ENCODE data around the gene TSC22D1.

The TSC22D1 gene

GRCh38 chr13:44404261-44405132 lies 171.6 kb downstream of the TSC22D1 start:
- no peak for TF ChIP-seq CTCF (IDR thresholded peaks at IDR 0.05)

- TF ChIP-seq CTCF (IDR thresholded peaks at IDR 0.05), result no peak
Measured at GRCh38 chr13:44403461-44404056, 172.6 kb downstream of the TSC22D1 start.

GRCh38 chr13:44402899-44403445 lies 173.2 kb downstream of the TSC22D1 start:
- TF ChIP-seq CTCF (IDR thresholded peaks at IDR 0.05), result no peak

GRCh38 chr13:44401577-44401976 lies 174.6 kb downstream of the TSC22D1 start:
- no peak for TF ChIP-seq CTCF (IDR thresholded peaks at IDR 0.05)

GRCh38 chr13:44400736-44401135 lies 175.4 kb downstream of the TSC22D1 start:
- TF ChIP-seq CTCF (IDR thresholded peaks at IDR 0.05), result no peak

- TF ChIP-seq CTCF (IDR thresholded peaks at IDR 0.05), result no peak
Measured at GRCh38 chr13:44399074-44399473, 177.1 kb downstream of the TSC22D1 start.

GRCh38 chr13:44398606-44399005 lies 177.5 kb downstream of the TSC22D1 start:
- no peak for TF ChIP-seq CTCF (IDR thresholded peaks at IDR 0.05)
